HL-60 (cell line): ENCODE results near the gene PPM1A.

ENCODE experiments used
- DNase-seq, 2 experiments: peaks; one replicate each; pipeline ENCODE4 v3.0.0-alpha.2; 2010 to 2020; ENCODE audit warnings: low read depth in 1 of 2, low spot score in 1 of 2
- H3K27ac ChIP-seq: fragments of 250-450 bp; sonication (Bioruptor Pico); replicated peaks from 2 replicates; pipeline ENCODE4 v1.5.1; 2020; ENCODE audit warnings: mild to moderate bottlenecking, moderate library complexity
- H3K27me3 ChIP-seq: fragments of 250-450 bp; sonication (Bioruptor Pico); 2 replicates; pipeline ENCODE4 v1.5.1; 2021; ENCODE audit warnings: mild to moderate bottlenecking, moderate library complexity; ENCODE audit not compliant: insufficient read depth, poor library complexity, severe bottlenecking
- H3K4me3 ChIP-seq: replicated peaks from 2 replicates; pipeline ENCODE4 v1.5.1; 2011; ENCODE audit warnings: mild to moderate bottlenecking, control low read depth, low read length; ENCODE audit not compliant: insufficient read depth
- GABPA ChIP-seq: IDR thresholded peaks from 2 replicates; pipeline ENCODE4 v1.6.1; 2012; ENCODE audit warnings: low read depth
- POLR2AphosphoS5 ChIP-seq: IDR thresholded peaks from 2 replicates; pipeline ENCODE4 v1.6.1; 2012; ENCODE audit warnings: low read depth
- SPI1 ChIP-seq: IDR thresholded peaks from 2 replicates; pipeline ENCODE4 v1.6.1; 2012; ENCODE audit warnings: low read depth, mild to moderate bottlenecking, borderline replicate concordance
- TF ChIP-seq, protein P1 (sequence below): IDR thresholded peaks from one replicate; pipeline ENCODE4 v1.5.1; 2011; ENCODE audit warnings: low read length, control low read depth, inconsistent platforms; ENCODE audit not compliant: insufficient read depth
- TF ChIP-seq, protein P2 (sequence below): IDR thresholded peaks from 2 replicates; pipeline ENCODE4 v1.6.1; 2012; ENCODE audit warnings: low read depth; ENCODE audit not compliant: insufficient replicate concordance

Gene PPM1A

DNA sequence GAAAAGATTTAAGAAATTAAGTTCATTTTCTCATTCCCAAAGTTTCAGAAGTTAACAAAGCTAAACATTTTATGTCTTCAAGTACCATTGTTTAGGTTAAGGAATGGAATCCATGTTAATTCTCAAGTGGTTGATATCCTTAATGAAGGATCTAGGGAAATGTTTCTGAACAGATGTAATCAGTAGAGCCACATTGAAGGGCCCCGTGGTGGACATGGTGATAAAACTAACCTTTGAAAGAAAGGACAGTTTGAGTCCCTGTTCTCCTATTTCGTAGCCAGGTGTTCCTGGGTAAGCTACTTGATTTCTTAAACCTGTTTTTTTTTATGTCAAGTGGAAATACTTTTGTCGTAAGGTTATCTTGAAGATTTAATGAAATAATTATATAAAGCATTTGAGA is 4.6 kb downstream of the PPM1A start:
- no peak for DNase-seq
- Histone ChIP-seq H3K4me3 (no peak overlapping the region), H3K27ac (no peak overlapping the region), H3K27me3 (no peaks in the 10 kb centered on the region)
- TF ChIP-seq POLR2AphosphoS5 (no peak), SPI1 (no peak), GABPA (no peak)
- TF ChIP-seq, protein P1, sequence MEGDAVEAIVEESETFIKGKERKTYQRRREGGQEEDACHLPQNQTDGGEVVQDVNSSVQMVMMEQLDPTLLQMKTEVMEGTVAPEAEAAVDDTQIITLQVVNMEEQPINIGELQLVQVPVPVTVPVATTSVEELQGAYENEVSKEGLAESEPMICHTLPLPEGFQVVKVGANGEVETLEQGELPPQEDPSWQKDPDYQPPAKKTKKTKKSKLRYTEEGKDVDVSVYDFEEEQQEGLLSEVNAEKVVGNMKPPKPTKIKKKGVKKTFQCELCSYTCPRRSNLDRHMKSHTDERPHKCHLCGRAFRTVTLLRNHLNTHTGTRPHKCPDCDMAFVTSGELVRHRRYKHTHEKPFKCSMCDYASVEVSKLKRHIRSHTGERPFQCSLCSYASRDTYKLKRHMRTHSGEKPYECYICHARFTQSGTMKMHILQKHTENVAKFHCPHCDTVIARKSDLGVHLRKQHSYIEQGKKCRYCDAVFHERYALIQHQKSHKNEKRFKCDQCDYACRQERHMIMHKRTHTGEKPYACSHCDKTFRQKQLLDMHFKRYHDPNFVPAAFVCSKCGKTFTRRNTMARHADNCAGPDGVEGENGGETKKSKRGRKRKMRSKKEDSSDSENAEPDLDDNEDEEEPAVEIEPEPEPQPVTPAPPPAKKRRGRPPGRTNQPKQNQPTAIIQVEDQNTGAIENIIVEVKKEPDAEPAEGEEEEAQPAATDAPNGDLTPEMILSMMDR: no peak
- TF ChIP-seq, protein P2, sequence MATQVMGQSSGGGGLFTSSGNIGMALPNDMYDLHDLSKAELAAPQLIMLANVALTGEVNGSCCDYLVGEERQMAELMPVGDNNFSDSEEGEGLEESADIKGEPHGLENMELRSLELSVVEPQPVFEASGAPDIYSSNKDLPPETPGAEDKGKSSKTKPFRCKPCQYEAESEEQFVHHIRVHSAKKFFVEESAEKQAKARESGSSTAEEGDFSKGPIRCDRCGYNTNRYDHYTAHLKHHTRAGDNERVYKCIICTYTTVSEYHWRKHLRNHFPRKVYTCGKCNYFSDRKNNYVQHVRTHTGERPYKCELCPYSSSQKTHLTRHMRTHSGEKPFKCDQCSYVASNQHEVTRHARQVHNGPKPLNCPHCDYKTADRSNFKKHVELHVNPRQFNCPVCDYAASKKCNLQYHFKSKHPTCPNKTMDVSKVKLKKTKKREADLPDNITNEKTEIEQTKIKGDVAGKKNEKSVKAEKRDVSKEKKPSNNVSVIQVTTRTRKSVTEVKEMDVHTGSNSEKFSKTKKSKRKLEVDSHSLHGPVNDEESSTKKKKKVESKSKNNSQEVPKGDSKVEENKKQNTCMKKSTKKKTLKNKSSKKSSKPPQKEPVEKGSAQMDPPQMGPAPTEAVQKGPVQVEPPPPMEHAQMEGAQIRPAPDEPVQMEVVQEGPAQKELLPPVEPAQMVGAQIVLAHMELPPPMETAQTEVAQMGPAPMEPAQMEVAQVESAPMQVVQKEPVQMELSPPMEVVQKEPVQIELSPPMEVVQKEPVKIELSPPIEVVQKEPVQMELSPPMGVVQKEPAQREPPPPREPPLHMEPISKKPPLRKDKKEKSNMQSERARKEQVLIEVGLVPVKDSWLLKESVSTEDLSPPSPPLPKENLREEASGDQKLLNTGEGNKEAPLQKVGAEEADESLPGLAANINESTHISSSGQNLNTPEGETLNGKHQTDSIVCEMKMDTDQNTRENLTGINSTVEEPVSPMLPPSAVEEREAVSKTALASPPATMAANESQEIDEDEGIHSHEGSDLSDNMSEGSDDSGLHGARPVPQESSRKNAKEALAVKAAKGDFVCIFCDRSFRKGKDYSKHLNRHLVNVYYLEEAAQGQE: no peak

DNA sequence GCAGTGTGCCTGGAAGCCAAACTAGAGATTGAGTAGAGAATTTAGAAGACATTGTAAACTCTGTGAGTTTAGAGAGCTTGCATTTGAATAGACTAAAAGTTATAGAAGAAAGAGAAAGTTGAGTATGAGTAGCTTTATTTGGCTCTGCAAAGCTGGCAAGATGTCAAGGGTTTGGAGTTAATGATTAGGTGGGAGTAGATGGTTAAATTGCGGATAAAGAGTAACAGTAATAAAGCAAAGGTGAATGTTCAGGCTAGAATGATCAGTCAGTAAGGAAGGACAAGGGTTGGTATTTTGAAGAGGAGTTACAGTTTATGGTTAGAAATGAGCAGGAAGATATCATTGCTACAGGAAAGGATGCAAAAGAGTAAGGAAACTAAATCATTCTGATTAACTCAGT is 5.2 kb downstream of the PPM1A start:
- no peaks in the 10 kb centered on the region for H3K27me3 ChIP-seq
- H3K27ac ChIP-seq: no peak overlapping the region
- TF ChIP-seq GABPA: no peak
- DNase-seq: no peak
- no peak overlapping the region for H3K4me3 ChIP-seq

DNA sequence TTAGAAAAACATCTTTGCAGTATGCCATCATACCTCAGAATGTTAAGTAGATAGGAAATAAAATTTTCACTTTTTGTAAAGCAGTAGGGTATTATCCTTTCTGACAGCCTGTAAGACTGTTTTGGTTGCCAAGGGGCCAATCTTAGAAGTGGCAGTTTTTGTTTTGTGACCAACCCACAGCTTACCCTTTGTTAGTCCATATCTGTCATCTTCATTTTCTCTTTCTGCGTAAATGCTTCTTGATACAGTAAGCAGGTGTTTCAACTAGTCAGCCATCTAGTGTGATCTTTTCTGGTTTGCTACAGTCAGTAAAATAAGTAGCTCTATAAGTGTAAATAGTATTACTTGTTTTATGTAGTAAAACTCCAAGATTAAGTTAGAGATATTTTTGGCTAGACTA is 8.8 kb downstream of the PPM1A start:
- TF ChIP-seq GABPA: no peak
- TF ChIP-seq, protein P1: no peak
- TF ChIP-seq SPI1: no peak
- TF ChIP-seq POLR2AphosphoS5: no peak
- TF ChIP-seq, protein P2: no peak
- no peak overlapping the region for H3K4me3 ChIP-seq
- DNase-seq: no peak
- H3K27ac ChIP-seq: no peak overlapping the region
- no peaks in the 10 kb centered on the region for H3K27me3 ChIP-seq

DNA sequence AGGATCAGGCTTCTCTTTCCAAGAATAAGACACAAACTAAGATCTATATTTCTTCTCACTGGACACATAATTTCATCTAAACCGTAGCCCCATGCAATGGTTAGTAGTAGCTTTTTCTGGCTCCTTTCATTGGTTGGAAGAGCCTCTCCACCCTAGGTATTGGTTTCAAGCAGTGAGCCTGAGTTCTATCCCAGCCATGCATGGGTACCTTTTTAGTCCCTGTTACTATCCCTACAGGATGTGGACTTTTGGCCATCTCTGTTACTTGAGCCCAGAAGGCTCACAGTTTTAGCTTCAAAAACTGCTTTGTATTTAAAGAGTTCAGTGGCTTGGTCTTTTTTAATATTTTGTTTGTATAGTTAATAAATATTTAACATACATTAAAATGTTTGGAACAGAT is 16.1 kb downstream of the PPM1A start:
- no peak for DNase-seq
- TF ChIP-seq SPI1 (no peak), POLR2AphosphoS5 (no peak), GABPA (no peak)
- TF ChIP-seq, protein P2: no peak
- TF ChIP-seq, protein P1: no peak
- no peak overlapping the region for H3K4me3 ChIP-seq
- no peak overlapping the region for H3K27ac ChIP-seq
- H3K27me3 ChIP-seq: no peaks in the 10 kb centered on the region
